ENCODE measurements around the gene TBX15.

DNA sequence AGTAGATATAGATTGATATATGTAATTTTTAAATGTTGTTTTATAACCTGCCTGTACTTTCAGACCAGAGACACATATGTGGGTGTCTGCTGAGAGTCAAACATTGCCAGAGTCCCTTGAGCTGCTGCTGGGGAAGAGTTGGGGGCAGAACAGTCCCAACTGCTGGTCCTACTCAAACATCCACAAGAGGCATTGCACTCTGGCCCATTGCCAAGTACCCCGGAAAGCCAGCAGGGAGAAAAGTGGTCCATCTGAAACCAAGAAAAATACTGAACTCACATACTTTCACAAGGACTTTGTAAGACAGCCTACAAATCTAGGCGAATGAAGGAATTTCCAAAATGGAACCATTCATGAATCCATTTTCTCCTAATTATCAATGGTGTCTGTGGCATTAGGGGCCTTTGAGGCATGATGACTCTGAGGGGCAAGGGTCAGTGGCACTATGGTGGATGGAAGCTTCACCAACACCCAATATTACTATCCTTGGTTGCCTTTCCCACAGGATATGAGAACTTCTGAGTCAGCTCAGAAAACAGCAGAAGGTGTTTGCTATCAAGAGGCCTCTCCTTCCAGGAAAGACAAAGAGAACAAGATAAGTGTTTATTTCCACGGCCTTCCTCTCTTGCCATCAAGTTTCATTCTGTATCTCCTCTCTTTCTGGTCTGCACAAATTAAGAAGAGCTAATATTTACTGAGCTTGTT lies 7.3 kb upstream of the TBX15 start:
- TF ChIP-seq, protein P1, sequence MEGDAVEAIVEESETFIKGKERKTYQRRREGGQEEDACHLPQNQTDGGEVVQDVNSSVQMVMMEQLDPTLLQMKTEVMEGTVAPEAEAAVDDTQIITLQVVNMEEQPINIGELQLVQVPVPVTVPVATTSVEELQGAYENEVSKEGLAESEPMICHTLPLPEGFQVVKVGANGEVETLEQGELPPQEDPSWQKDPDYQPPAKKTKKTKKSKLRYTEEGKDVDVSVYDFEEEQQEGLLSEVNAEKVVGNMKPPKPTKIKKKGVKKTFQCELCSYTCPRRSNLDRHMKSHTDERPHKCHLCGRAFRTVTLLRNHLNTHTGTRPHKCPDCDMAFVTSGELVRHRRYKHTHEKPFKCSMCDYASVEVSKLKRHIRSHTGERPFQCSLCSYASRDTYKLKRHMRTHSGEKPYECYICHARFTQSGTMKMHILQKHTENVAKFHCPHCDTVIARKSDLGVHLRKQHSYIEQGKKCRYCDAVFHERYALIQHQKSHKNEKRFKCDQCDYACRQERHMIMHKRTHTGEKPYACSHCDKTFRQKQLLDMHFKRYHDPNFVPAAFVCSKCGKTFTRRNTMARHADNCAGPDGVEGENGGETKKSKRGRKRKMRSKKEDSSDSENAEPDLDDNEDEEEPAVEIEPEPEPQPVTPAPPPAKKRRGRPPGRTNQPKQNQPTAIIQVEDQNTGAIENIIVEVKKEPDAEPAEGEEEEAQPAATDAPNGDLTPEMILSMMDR (IDR thresholded peaks at IDR 0.05; ENCODE audit: insufficient read depth, low read length, poor library complexity, severe bottlenecking) = no peak
- no peak for TF ChIP-seq EZH2phosphoT487 (conservative IDR thresholded peaks at IDR 0.05; ENCODE audit: low read length)

Measured in SU-DHL-6 (cell line).